ENCODE data around the gene PPM1H. TPM values are rescaled to one million over a fixed set of nuclear protein-coding genes. Genes with fewer than 3 reads are reported as not detected.

Gene PPM1H
- total RNA-seq, 3 donors from 2014 or later, result 4.9 to 6.1 (median 5.8) TPM

DNA sequence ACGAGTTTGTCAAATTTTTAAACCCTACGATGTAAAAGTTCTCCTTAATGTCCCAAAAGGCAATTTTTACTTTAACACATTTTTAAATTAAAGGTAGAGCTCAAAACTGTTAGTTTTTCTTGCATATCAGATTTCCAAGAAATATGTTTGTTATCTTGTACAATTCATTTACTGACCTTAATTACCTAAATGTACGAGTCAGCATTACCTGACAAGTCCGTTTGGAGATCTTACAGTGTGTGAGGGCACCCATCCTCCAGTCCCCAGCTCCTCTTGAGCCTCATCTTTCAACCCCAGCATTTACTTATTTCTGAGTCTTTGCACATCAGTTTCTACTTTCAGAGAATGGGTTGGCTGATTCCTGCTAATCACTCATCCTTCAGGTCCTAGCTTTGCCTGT, 23.7 kb downstream of the PPM1H start:
- Histone ChIP-seq H3K36me3 (ENCODE audit: low read depth) (no peaks in the 10 kb centered on the region), H3K4me1 (ENCODE audit: low read depth) (no peaks in the 10 kb centered on the region), H3K4me3 (no peak overlapping the region), H3K9me3 (no peaks in the 10 kb centered on the region)
- DNase-seq (no peak), ATAC-seq (no peak)
- TF ChIP-seq, protein P1, sequence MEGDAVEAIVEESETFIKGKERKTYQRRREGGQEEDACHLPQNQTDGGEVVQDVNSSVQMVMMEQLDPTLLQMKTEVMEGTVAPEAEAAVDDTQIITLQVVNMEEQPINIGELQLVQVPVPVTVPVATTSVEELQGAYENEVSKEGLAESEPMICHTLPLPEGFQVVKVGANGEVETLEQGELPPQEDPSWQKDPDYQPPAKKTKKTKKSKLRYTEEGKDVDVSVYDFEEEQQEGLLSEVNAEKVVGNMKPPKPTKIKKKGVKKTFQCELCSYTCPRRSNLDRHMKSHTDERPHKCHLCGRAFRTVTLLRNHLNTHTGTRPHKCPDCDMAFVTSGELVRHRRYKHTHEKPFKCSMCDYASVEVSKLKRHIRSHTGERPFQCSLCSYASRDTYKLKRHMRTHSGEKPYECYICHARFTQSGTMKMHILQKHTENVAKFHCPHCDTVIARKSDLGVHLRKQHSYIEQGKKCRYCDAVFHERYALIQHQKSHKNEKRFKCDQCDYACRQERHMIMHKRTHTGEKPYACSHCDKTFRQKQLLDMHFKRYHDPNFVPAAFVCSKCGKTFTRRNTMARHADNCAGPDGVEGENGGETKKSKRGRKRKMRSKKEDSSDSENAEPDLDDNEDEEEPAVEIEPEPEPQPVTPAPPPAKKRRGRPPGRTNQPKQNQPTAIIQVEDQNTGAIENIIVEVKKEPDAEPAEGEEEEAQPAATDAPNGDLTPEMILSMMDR (IDR thresholded peaks at IDR 0.05), result no peak
- intact Hi-C loops (cut with DNase I, micrococcal nuclease), result no loop called here

DNA sequence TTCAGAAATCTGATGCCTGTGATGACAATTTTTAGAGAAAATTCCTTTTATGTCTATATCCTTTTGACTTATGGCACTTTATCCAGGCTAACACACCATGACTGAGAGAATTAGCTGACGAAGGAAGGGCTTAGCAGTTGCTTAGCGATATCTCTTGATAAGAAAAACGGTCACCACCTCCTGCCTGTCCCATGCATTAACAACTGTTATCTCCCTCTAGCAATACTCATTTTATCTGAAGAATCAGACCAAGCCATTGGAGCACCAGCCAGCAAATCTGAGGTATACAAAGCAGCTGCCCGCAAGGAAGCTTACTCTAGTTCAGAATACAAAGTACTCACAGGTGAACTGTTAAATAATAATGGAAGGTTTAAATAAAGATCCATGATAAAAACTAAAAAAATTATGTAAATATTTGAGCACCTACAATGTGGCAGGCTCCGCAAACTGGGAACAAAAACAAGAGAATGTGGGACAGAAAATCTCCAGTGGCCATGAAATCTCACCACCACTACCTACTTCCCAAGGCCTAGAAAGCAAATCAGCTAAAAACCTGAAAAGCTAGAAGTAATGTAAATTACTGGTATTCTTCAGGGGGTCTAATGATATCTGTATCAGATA, 24.3 kb downstream of the PPM1H start:
- no peaks in the 10 kb centered on the region for H3K4me1 ChIP-seq (ENCODE audit: low read depth)
- no peak for DNase-seq
- peak; percentile 38 for ATAC-seq
- H3K36me3 ChIP-seq (ENCODE audit: low read depth), result no peaks in the 10 kb centered on the region
- TF ChIP-seq, protein P1 (IDR thresholded peaks at IDR 0.05), result no peak
- H3K9me3 ChIP-seq, result no peaks in the 10 kb centered on the region
- intact Hi-C loops (cut with DNase I, micrococcal nuclease), result no loop called here
- H3K4me3 ChIP-seq, result no peak overlapping the region

DNA sequence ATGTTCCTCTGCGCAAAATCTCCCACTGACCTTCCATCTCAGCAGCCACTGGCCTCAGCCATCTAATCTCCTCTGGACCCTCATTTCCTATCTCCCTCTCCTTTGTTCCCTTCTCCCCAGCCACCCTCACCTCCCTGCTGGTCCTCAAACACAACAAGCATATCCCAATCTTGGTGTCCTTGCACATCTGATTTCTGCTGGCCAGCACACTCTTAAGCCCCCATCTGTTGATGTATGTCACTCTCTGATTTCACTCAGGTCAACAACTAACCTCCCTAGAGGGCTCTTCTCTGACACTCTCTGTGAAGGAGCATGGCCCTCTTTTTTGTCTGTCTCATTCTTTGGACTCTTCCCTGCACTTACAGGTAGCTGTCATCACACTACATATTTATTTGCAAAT, 25.6 kb downstream of the PPM1H start:
- Histone ChIP-seq H3K4me1 (ENCODE audit: low read depth) (no peaks in the 10 kb centered on the region), H3K4me3 (no peak overlapping the region), H3K36me3 (ENCODE audit: low read depth) (no peaks in the 10 kb centered on the region), H3K9me3 (no peaks in the 10 kb centered on the region)
- TF ChIP-seq, protein P1 (IDR thresholded peaks at IDR 0.05), result no peak
- no peak for ATAC-seq
- intact Hi-C loops (cut with DNase I, micrococcal nuclease), result no loop called here
- DNase-seq, result no peak

DNA sequence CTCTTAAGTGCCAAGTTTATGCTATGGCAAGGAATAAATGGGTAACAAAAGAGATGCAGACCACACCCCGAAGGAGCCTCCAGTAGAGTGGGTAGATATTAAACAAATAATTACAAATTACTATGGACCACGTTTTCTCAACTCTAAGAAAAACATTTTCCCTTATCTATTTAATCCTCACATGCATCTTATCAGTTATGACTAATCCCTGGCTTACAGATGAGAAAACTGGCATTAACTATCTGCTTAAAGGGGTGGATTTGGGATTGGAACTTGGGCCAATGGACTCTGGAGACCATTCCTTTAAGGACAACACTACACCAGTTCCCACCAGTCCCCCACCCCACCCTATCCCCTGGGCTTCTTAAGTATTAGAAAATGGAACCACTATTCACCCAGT, 26.3 kb downstream of the PPM1H start:
- no peaks in the 10 kb centered on the region for H3K4me1 ChIP-seq (ENCODE audit: low read depth)
- H3K36me3 ChIP-seq (ENCODE audit: low read depth), result no peaks in the 10 kb centered on the region
- H3K9me3 ChIP-seq, result no peaks in the 10 kb centered on the region
- intact Hi-C loops (cut with DNase I, micrococcal nuclease), result no loop called here
- DNase-seq (no peak), ATAC-seq (no peak)
- H3K4me3 ChIP-seq, result no peak overlapping the region
- TF ChIP-seq, protein P1 (IDR thresholded peaks at IDR 0.05), result no peak

DNA sequence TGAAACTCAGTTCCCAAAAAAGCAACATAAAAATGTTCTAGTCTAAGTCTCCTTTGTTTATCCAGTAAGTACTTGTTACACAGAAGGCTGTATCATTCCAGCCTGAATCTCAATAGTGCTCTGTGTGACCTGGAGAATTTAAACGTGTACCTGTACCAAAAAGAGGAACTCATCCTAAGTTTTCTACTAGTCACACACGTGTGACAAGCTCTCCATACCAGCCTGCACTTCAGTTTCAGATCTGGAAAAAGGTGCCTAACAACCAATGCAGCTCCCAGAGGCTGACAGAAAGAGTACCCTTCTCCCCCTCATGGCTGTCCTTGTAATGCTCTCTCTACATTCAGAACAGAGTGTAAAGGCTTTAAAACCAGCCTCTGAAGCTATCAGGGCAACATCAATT, 27.4 kb downstream of the PPM1H start:
- ATAC-seq (no peak), DNase-seq (no peak)
- no peak overlapping the region for H3K4me3 ChIP-seq
- no peaks in the 10 kb centered on the region for H3K9me3 ChIP-seq
- no peaks in the 10 kb centered on the region for H3K4me1 ChIP-seq (ENCODE audit: low read depth)
- intact Hi-C loops (cut with DNase I, micrococcal nuclease), result no loop called here
- TF ChIP-seq, protein P1 (IDR thresholded peaks at IDR 0.05), result no peak
- no peaks in the 10 kb centered on the region for H3K36me3 ChIP-seq (ENCODE audit: low read depth)

DNA sequence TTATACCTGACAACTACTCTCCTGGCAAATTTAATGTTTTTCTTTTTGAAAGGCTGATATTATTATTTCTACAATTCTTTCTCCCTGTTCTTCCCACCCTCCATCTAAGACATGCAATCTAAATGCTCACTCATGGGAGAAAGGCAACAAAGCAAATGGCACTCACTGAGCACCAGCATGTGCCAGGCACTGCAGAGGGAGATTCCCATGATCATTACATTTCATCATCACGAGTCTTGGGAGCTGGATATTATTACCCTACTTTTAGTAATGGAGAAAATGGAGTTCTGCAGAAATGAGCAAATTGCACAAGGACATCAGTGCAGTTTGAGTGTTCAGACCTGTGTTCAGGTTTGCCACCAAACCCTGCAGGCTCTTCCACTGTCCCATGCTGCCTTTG, 27.9 kb downstream of the PPM1H start:
- ATAC-seq, result no peak
- DNase-seq, result no peak
- Histone ChIP-seq H3K4me1 (ENCODE audit: low read depth) (no peaks in the 10 kb centered on the region), H3K4me3 (no peak overlapping the region), H3K36me3 (ENCODE audit: low read depth) (no peaks in the 10 kb centered on the region), H3K9me3 (no peaks in the 10 kb centered on the region)
- TF ChIP-seq, protein P1 (IDR thresholded peaks at IDR 0.05), result no peak
- intact Hi-C loops (cut with DNase I, micrococcal nuclease), result no loop called here
